NB4 (cell line): Measurements from ENCODE around the gene GALK2.
"Not testable (repeated sequence)": the region's sequence is repeated elsewhere in the genome, so short reads cannot be mapped to it uniquely, and the experiment has no call there.

Experiments
- CTCF ChIP-seq: IDR thresholded peaks from one replicate; pipeline ENCODE4 v1.5.1; 2012; ENCODE audit warnings: low read depth, low read length
- POLR2A ChIP-seq: IDR thresholded peaks from 2 replicates; pipeline ENCODE4 v1.6.1; 2011; ENCODE audit warnings: mild to moderate bottlenecking; ENCODE audit not compliant: insufficient read length; ENCODE audit errors: extremely low read depth

- not testable (repeated sequence) for TF ChIP-seq POLR2A, CTCF
Measured at GRCh38 chr15:49354439-49354838, 184.4 kb downstream of the GALK2 start.
